ENCODE data around the gene ZG16B.

GRCh38 chr16:2865651-2866050 lies 35.5 kb downstream of the ZG16B start:
- TF ChIP-seq CTCF (IDR thresholded peaks at IDR 0.05 in 8 of 11, conservative IDR thresholded peaks at IDR 0.05 in 3 of 11) = no peak
- TF ChIP-seq POLR2AphosphoS5 (IDR thresholded peaks at IDR 0.05) = no peak

All from spleen (tissue), 7 donors.